HepG2 (cell line): ENCODE data around the gene UFSP2. TPM values are rescaled to one million over a fixed set of nuclear protein-coding genes. Genes with fewer than 3 reads are reported as not detected.

Source experiments
- AGO1 ChIP-seq: fragments of 200-400 bp; formaldehyde crosslinking; IDR thresholded peaks from 2 replicates; pipeline ENCODE4 v1.6.1; 2017; ENCODE audit warnings: mild to moderate bottlenecking, low read depth, low read length, moderate library complexity; ENCODE audit not compliant: poor library complexity, severe bottlenecking
- ARNT ChIP-seq: fragments of 450-650 bp; IDR thresholded peaks from 2 replicates; pipeline ENCODE4 v1.6.1; 2017
- ATM ChIP-seq: fragments of 450-650 bp; IDR thresholded peaks from 2 replicates; pipeline ENCODE4 v1.7.1; 2017; ENCODE audit warnings: mild to moderate bottlenecking, borderline replicate concordance
- BORCS8-MEF2B ChIP-seq: sonication (generic); formaldehyde crosslinking; IDR thresholded peaks from 2 replicates; pipeline ENCODE4 v1.8.0; 2022; ENCODE audit warnings: mild to moderate bottlenecking, missing genetic modification reagents
- BRD4 ChIP-seq: sonication (generic); formaldehyde crosslinking; IDR thresholded peaks from 2 replicates; pipeline ENCODE4 v1.4.0; 2020; ENCODE audit warnings: missing genetic modification reagents
- CBX5 ChIP-seq: sonication (generic); formaldehyde crosslinking; IDR thresholded peaks from 2 replicates; pipeline ENCODE4 v1.4.0; 2020; ENCODE audit warnings: missing genetic modification reagents, borderline replicate concordance
- GZF1 ChIP-seq: sonication (generic); formaldehyde crosslinking; IDR thresholded peaks from 2 replicates; pipeline ENCODE4 v1.5.1; 2020; ENCODE audit warnings: mild to moderate bottlenecking, missing genetic modification reagents
- HDAC1 ChIP-seq: sonication (generic); formaldehyde crosslinking; IDR thresholded peaks from 2 replicates; pipeline ENCODE4 v1.5.1; 2020; ENCODE audit warnings: mild to moderate bottlenecking, missing genetic modification reagents
- HOXA7 ChIP-seq: sonication (generic); formaldehyde crosslinking; IDR thresholded peaks from 2 replicates; pipeline ENCODE4 v1.8.1; 2022; ENCODE audit warnings: mild to moderate bottlenecking, missing genetic modification reagents, moderate library complexity
- MNT ChIP-seq: fragments of 450-650 bp; IDR thresholded peaks from 2 replicates; pipeline ENCODE4 v1.6.1; 2016
- NFKBIZ ChIP-seq: IDR thresholded peaks from 2 replicates; pipeline ENCODE4 v1.6.1; 2018; ENCODE audit warnings: missing genetic modification reagents, missing compliant biosample characterization
- NFRKB ChIP-seq: fragments of 450-650 bp; IDR thresholded peaks from 2 replicates; pipeline ENCODE4 v1.6.1; 2017
- PRDM4 ChIP-seq: sonication (generic); formaldehyde crosslinking; IDR thresholded peaks from 2 replicates; pipeline ENCODE4 v1.9.0; 2021; ENCODE audit warnings: missing genetic modification reagents, borderline replicate concordance
- RNF2 ChIP-seq: fragments of 450-650 bp; conservative IDR thresholded peaks from 2 replicates; pipeline ENCODE4 v1.6.1; 2016; ENCODE audit warnings: low read depth
- SATB2 ChIP-seq: sonication (generic); formaldehyde crosslinking; IDR thresholded peaks from 2 replicates; pipeline ENCODE4 v1.5.0; 2020; ENCODE audit warnings: missing genetic modification reagents
- SUZ12 ChIP-seq: fragments of 150-350 bp; IDR thresholded peaks from 2 replicates; pipeline ENCODE4 v1.6.1; 2014; ENCODE audit warnings: low read depth, low read length
- XBP1 ChIP-seq: sonication (generic); formaldehyde crosslinking; IDR thresholded peaks from 2 replicates; pipeline ENCODE4 v1.5.0; 2020; ENCODE audit warnings: missing genetic modification reagents
- ZFP36L1 ChIP-seq: sonication (generic); formaldehyde crosslinking; IDR thresholded peaks from 2 replicates; pipeline ENCODE4 v1.8.0; 2022; ENCODE audit warnings: mild to moderate bottlenecking, missing genetic modification reagents, moderate library complexity
- ZGPAT ChIP-seq: IDR thresholded peaks from 2 replicates; pipeline ENCODE4 v1.6.1; 2016; ENCODE audit warnings: mild to moderate bottlenecking
- ZNF10 ChIP-seq: sonication (generic); formaldehyde crosslinking; IDR thresholded peaks from 2 replicates; pipeline ENCODE4 v1.4.0; 2020; ENCODE audit warnings: mild to moderate bottlenecking, low read depth, missing genetic modification reagents, borderline replicate concordance
- ZNF30 ChIP-seq: sonication (generic); formaldehyde crosslinking; IDR thresholded peaks from 2 replicates; pipeline ENCODE4 v1.5.0; 2020; ENCODE audit warnings: mild to moderate bottlenecking, missing genetic modification reagents
- ZNF331 ChIP-seq: sonication (generic); formaldehyde crosslinking; IDR thresholded peaks from 2 replicates; pipeline ENCODE4 v1.4.0; 2020; ENCODE audit warnings: missing genetic modification reagents
- ZNF33A ChIP-seq: sonication (generic); formaldehyde crosslinking; IDR thresholded peaks from 2 replicates; pipeline ENCODE4 v1.5.1; 2020; ENCODE audit warnings: missing genetic modification reagents, mild to moderate bottlenecking, moderate library complexity, borderline replicate concordance
- ZNF414 ChIP-seq: sonication (generic); formaldehyde crosslinking; IDR thresholded peaks from 2 replicates; pipeline ENCODE4 v1.5.0; 2020; ENCODE audit warnings: missing genetic modification reagents
- ZNF431 ChIP-seq: sonication (generic); formaldehyde crosslinking; IDR thresholded peaks from 2 replicates; pipeline ENCODE4 v1.9.0; 2022; ENCODE audit warnings: missing genetic modification reagents, low read depth, mild to moderate bottlenecking, borderline replicate concordance
- ZNF530 ChIP-seq: sonication (generic); formaldehyde crosslinking; IDR thresholded peaks from 2 replicates; pipeline ENCODE4 v1.5.0; 2020; ENCODE audit warnings: low read depth, mild to moderate bottlenecking, missing genetic modification reagents
- ZNF547 ChIP-seq: sonication (generic); formaldehyde crosslinking; IDR thresholded peaks from 2 replicates; pipeline ENCODE4 v1.5.1; 2020; ENCODE audit warnings: mild to moderate bottlenecking, missing genetic modification reagents
- polyA plus RNA-seq, 8 experiments: library from polyadenylated mRNA; depleted of rRNA in 3 of 8; stranded (reverse) in 7 of 8; unstranded in 1 of 8; fragments of >200 nt; fragmentation: Illumina TruSeq in 4 of 8; extraction: Trizol in 4 of 8; gene quantifications; 2 replicates each; pipeline versions ENCODE4 v1.2.1 to v1.2.3, GENCODE V29; 2011 to 2016; ENCODE audit warnings: low read depth in 4 of 8, missing spikeins in 1 of 8, mixed read lengths in 1 of 8; ENCODE audit not compliant: insufficient read depth in 1 of 8
- total RNA-seq, 5 experiments: library from RNA; depleted of rRNA; stranded (reverse); fragments of >200 nt; fragmentation: Illumina TruSeq; extraction: Trizol; gene quantifications; 2 replicates each; pipeline ENCODE4 v1.2.3, GENCODE V29; 2016; ENCODE audit warnings: low read depth in 1 of 5

Gene UFSP2
- total and polyA plus RNA-seq, 2 of the 13 experiments (the other 11 are each of a cell fraction or from before 2014, with no cell fraction given): 24.1 to 32.3 TPM

- TF ChIP-seq CBX5 (CRISPR knock-in tag) (peak; percentile 38; the same call in 1 of the 2 replicates), ZNF10 (CRISPR knock-in tag) (no peak), HOXA7 (no peak), ARNT (no peak), NFRKB (no peak), ZNF33A (CRISPR knock-in tag) (peak; percentile 42; the same call in 1 of the 2 replicates), ZNF30 (CRISPR knock-in tag) (no peak), ZFP36L1 (no peak), RNF2 (peak; percentile 79), AGO1 (no peak), NFKBIZ (CRISPR knock-in tag) (0 out of 2 replicates have a peak, but pooled peaks have one; percentile 19), ATM (no peak), PRDM4 (CRISPR knock-in tag) (no peak), MNT (peak; percentile 65), SATB2 (CRISPR knock-in tag) (no peak), HDAC1 (CRISPR knock-in tag) (peak; percentile 92), ZNF431 (CRISPR knock-in tag) (no peak), ZNF530 (CRISPR knock-in tag) (no peak), GZF1 (CRISPR knock-in tag) (peak; percentile 60; the same call in 1 of the 2 replicates), ZNF331 (CRISPR knock-in tag) (no peak), XBP1 (no peak), BORCS8-MEF2B (CRISPR knock-in tag) (no peak), ZGPAT (CRISPR knock-in tag) (peak; percentile 82), SUZ12 (peak; percentile 63), ZNF414 (CRISPR knock-in tag) (peak; percentile 64; the same call in 1 of the 2 replicates), BRD4 (CRISPR knock-in tag) (peak; percentile 50), ZNF547 (CRISPR knock-in tag) (0 out of 2 replicates have a peak, but pooled peaks have one; percentile 69)
These were observed at the start of gene UFSP2 (continued) for GRCh38 chr4:185425647-185426352.
